Smooth muscle cell (in vitro differentiated cells): ENCODE measurements around the gene GABRG3. TPM values are rescaled to one million over a fixed set of nuclear protein-coding genes. Genes with fewer than 3 reads are reported as not detected.

ENCODE experiments used
- DNase-seq: peaks from one replicate; lab custom pipeline; 2025; ENCODE audit not compliant: unreplicated experiment; lab: John Stamatoyannopoulos, UW
- H2AFZ ChIP-seq: fragments of 200-600 bp; sonication (generic); 2 replicates; pipeline ENCODE4 v1.6.0; 2016; ENCODE audit warnings: antibody characterized with exemption, low read depth, mild to moderate bottlenecking
- H3F3A ChIP-seq: fragments of 200-600 bp; sonication (generic); 2 replicates; pipeline ENCODE4 v1.6.0; 2017; ENCODE audit warnings: antibody characterized with exemption, low read depth
- H3K27ac ChIP-seq: fragments of 200-600 bp; sonication (generic); 2 replicates; pipeline ENCODE4 v1.5.1; 2016; ENCODE audit warnings: low read depth, mild to moderate bottlenecking
- H3K27me3 ChIP-seq: fragments of 200-600 bp; sonication (generic); 2 replicates; pipeline ENCODE4 v1.6.1; 2016; ENCODE audit warnings: low read depth, mild to moderate bottlenecking
- H3K36me3 ChIP-seq: fragments of 200-600 bp; sonication (generic); 2 replicates; pipeline ENCODE4 v1.5.1; 2016; ENCODE audit warnings: low read depth
- H3K4me1 ChIP-seq: fragments of 200-600 bp; sonication (generic); 2 replicates; pipeline ENCODE4 v1.5.1; 2016; ENCODE audit warnings: low read depth
- H3K4me2 ChIP-seq: fragments of 200-600 bp; sonication (generic); 2 replicates; pipeline ENCODE4 v1.6.0; 2016; ENCODE audit warnings: mild to moderate bottlenecking
- H3K4me3 ChIP-seq: fragments of 200-600 bp; sonication (generic); 2 replicates; pipeline ENCODE4 v1.5.1; 2016; ENCODE audit warnings: mild to moderate bottlenecking
- H3K79me2 ChIP-seq: fragments of 200-600 bp; sonication (generic); 2 replicates; pipeline ENCODE4 v1.6.0; 2016; ENCODE audit warnings: low read depth, mild to moderate bottlenecking
- H3K9ac ChIP-seq: fragments of 200-600 bp; sonication (generic); 2 replicates; pipeline ENCODE4 v1.6.0; 2016; ENCODE audit warnings: low read depth
- H3K9me3 ChIP-seq: fragments of 200-600 bp; sonication (generic); replicated peaks from 2 replicates; pipeline ENCODE4 v1.5.1; 2016; ENCODE audit warnings: low read depth
- H4K20me1 ChIP-seq: fragments of 200-600 bp; sonication (generic); 2 replicates; pipeline ENCODE4 v1.6.0; 2016; ENCODE audit warnings: low read depth
- CTCF ChIP-seq: fragments of 200-600 bp; sonication (generic); IDR thresholded peaks from 2 replicates; pipeline ENCODE4 v1.5.1; 2017; ENCODE audit warnings: borderline replicate concordance, mild to moderate bottlenecking, antibody characterized with exemption; ENCODE audit not compliant: insufficient read depth, poor library complexity, severe bottlenecking
- WGBS: methylation state at CpG from one replicate; pipeline ENCODE4 v1.1.7; 2016; ENCODE audit warnings: low lambda C conversion rate; 5-methylcytosine and 5-hydroxymethylcytosine counted together
- polyA plus RNA-seq: library from polyadenylated mRNA; unstranded; fragments of >200 nt; fragmentation: Nextera tagmentation; extraction: Ambion mirVana; gene quantifications from 2 replicates; pipeline ENCODE4 v1.2.1, GENCODE V29; 2016
- total RNA-seq: library from RNA; depleted of rRNA; stranded (reverse); fragments of >200 nt; gene quantifications from 2 replicates; pipeline ENCODE4 v1.2.3, GENCODE V29; 2014

Gene GABRG3
- total and polyA plus RNA-seq, 2 experiments from 2014 or later: under 0.01 TPM; not detected in 1

DNA sequence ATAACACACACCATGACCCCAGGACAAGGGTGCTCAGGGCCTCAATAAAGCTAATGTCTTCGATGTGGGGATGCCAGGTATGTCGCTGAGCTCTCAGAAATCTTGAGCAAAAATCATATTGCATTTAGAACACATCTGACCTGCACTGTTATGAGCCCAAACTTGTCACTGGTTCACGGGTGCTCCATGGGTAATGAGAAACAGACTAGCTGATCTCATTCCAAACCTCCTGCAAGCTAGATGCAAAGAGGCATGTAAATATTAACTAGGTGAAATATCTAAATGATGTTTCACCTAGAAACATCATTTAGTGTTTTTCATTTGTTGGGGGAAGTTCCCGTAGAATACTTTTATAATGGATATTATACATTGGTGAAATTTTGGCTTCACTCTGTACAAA is 578.8 kb downstream of the GABRG3 start:
- TF ChIP-seq CTCF: no peak
- H3K27me3 ChIP-seq: no peaks in the 10 kb centered on the region
- H3K27ac ChIP-seq: no peak overlapping the region
- H3K4me3 ChIP-seq: no peak overlapping the region
- DNase-seq: no peak
- no peaks in the 10 kb centered on the region for H4K20me1 ChIP-seq
- no peaks in the 10 kb centered on the region for H3K79me2 ChIP-seq
- H2AFZ ChIP-seq: no peak overlapping the region
- no peaks in the 10 kb centered on the region for H3K36me3 ChIP-seq
- no peaks in the 10 kb centered on the region for H3K4me1 ChIP-seq
- no peak overlapping the region for H3K9ac ChIP-seq
- no peak overlapping the region for H3K4me2 ChIP-seq
- 87% methylated on average over 4 of the region's 4 CpGs for WGBS
- H3K9me3 ChIP-seq: no peaks in the 10 kb centered on the region
- H3F3A ChIP-seq: no peaks in the 10 kb centered on the region

- no peak overlapping the region for H3K27ac ChIP-seq
- no peaks in the 10 kb centered on the region for H3K27me3 ChIP-seq
- H3K79me2 ChIP-seq: no peaks in the 10 kb centered on the region
- H2AFZ ChIP-seq: no peak overlapping the region
- no peaks in the 10 kb centered on the region for H4K20me1 ChIP-seq
- DNase-seq: no peak
- TF ChIP-seq CTCF: no peak
- H3K9me3 ChIP-seq: no peaks in the 10 kb centered on the region
- H3K4me2 ChIP-seq: no peak overlapping the region
- H3K4me3 ChIP-seq: no peak overlapping the region
- H3K9ac ChIP-seq: no peak overlapping the region
- H3F3A ChIP-seq: no peaks in the 10 kb centered on the region
- 91% methylated on average over 6 of the region's 6 CpGs for WGBS
- no peaks in the 10 kb centered on the region for H3K36me3 ChIP-seq
- no peaks in the 10 kb centered on the region for H3K4me1 ChIP-seq
Observed at GRCh38 chr15:27550635-27551034, 579.7 kb downstream of the GABRG3 start.

DNA sequence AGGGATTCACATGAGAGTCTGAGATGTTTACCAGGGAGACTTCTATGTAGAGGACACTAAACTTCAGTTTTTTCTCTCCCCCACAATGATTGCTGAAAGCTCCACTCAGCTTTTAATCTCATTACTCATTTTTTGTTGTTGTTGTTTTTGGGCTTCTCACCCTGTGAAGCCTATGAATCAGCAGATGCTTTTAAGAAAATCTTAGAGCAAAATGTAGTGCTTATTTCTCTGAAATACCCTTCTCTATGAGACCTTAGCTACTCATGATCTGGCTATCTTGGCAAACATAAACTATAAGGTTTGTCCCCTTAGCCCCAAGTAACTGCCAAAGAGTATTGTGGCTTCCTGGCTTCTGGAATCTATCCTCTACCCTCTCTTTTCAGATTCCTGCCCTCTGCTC is 590.8 kb downstream of the GABRG3 start:
- Histone ChIP-seq H3K27me3 (no peaks in the 10 kb centered on the region), H4K20me1 (no peaks in the 10 kb centered on the region), H3K9me3 (peaks cover 8% of the 10 kb centered on the region), H3K4me2 (no peak overlapping the region), H3K36me3 (no peaks in the 10 kb centered on the region), H3K4me3 (no peak overlapping the region), H3F3A (no peaks in the 10 kb centered on the region), H3K4me1 (no peaks in the 10 kb centered on the region), H3K9ac (no peak overlapping the region), H2AFZ (no peak overlapping the region), H3K79me2 (no peaks in the 10 kb centered on the region), H3K27ac (no peak overlapping the region)
- no peak for TF ChIP-seq CTCF
- DNase-seq: no peak

DNA sequence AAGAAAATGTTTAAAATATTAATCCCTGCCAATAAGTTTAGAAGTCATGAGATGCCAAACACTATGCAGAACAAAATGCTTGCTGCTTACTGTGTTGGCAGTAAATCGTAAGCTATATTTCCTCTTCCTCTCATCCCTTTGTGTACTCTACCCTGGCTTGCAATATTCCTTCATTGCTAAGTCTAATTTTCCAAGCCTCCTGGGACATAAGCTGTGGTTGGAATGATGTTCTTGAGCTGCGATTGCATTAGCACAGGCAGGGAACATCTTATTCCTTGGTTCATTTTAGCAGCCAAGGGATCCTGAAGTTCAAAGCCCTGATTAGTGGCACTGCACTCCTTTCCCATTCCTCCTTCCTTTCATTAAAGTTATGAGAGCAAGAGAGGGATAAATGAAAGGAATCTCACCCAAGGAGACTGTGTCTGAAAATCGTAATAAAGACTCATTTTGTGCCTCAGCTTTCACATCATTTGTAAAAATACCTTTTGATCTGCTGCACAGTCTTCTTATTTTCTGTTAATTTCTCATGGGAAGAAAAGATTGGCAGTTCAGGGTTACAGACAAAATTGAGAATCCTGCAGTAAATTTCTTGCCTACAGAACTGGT is 592.9 kb downstream of the GABRG3 start:
- Histone ChIP-seq H3K27ac (no peak overlapping the region), H2AFZ (no peak overlapping the region), H4K20me1 (no peaks in the 10 kb centered on the region), H3K36me3 (no peaks in the 10 kb centered on the region), H3K27me3 (no peaks in the 10 kb centered on the region), H3K9me3 (peaks cover 8% of the 10 kb centered on the region), H3K79me2 (no peaks in the 10 kb centered on the region), H3K4me3 (no peak overlapping the region), H3K9ac (no peak overlapping the region), H3F3A (no peaks in the 10 kb centered on the region), H3K4me1 (no peaks in the 10 kb centered on the region), H3K4me2 (no peak overlapping the region)
- no peak for DNase-seq
- WGBS: 92% methylated on average over 3 of the region's 3 CpGs
- TF ChIP-seq CTCF: no peak
